ENCODE measurements around the gene TROAP.
"Not testable (repeated sequence)": the region's sequence is repeated elsewhere in the genome, so short reads cannot be mapped to it uniquely, and the experiment has no call there.

- not testable (repeated sequence) for TF ChIP-seq CTCF (IDR thresholded peaks at IDR 0.05; ENCODE audit: low read depth, low read length, poor library complexity, severe bottlenecking); EZH2phosphoT487 (IDR thresholded peaks at IDR 0.05; ENCODE audit: borderline replicate concordance, low read length)
Observed at GRCh38 chr12:49282740-49283375, 40.2 kb upstream of the TROAP start.

Data from DOHH2 (cell line).